A549 treated with CpdA at 1 μM for 4 hours (cell line): Measurements from ENCODE around the gene KRTAP17-1. TPM values are rescaled to one million over a fixed set of nuclear protein-coding genes. Genes with fewer than 3 reads are reported as not detected.

Experiments used
- total RNA-seq: library from RNA; stranded (reverse); fragments of 200-300 nt; extraction: Qiagen RNA extraction; gene quantifications from 5 replicates; pipeline ENCODE4 v1.2.3, GENCODE V29; 2022; ENCODE audit warnings: low read depth

The KRTAP17-1 gene
- total RNA-seq: not detected in 5 replicates

GRCh38 chr17:41315204-41315794 lies at the start of gene KRTAP17-1:
Gene KRTAP17-1 (minus strand): TSS chr17:41315710. CDS start chr17:41315650, 60 bp downstream.

GRCh38 chr17:41350381-41350878 lies 34.9 kb upstream of the KRTAP17-1 start, which contains the start of gene KRT33A:
Gene KRT33A (minus strand): TSS chr17:41350828. CDS start chr17:41350767, 61 bp downstream.

GRCh38 chr17:41308918-41309359 lies 6.6 kb downstream of the KRTAP17-1 start, which contains the start of gene KRTAP16-1:
Gene KRTAP16-1 (minus strand): TSS chr17:41309309. CDS start chr17:41309253, 56 bp downstream.

GRCh38 chr17:41301916-41302901 lies 13.3 kb downstream of the KRTAP17-1 start, which contains the start of gene KRTAP29-1:
Gene KRTAP29-1 (minus strand): TSS chr17:41302851. CDS start chr17:41302851, 0 bp downstream.

GRCh38 chr17:41275648-41276190 lies 39.8 kb downstream of the KRTAP17-1 start, which contains the start of gene KRTAP9-7:
Gene KRTAP9-7 (plus strand): TSS chr17:41275698. CDS start chr17:41275698, 0 bp downstream.

GRCh38 chr17:41265078-41265477 lies 50.4 kb downstream of the KRTAP17-1 start, which contains the start of gene KRTAP9-6:
Gene KRTAP9-6 (plus strand): TSS chr17:41265378. CDS start chr17:41265378, 0 bp downstream.

Other genes with a start within 250 kb of the KRTAP17-1 start
- gene KRTAP2-4, start 249.8 kb downstream of the KRTAP17-1 start, total RNA-seq: not detected in 5 replicates
- gene KRTAP4-7, start 231.6 kb downstream of the KRTAP17-1 start, total RNA-seq: not detected in 5 replicates
- gene KRTAP4-8, start 217.6 kb downstream of the KRTAP17-1 start, total RNA-seq: 0.05 to 0.12 TPM in 2 of 5 replicates, not detected in the others
- not detected in 5 replicates for gene KRTAP4-16, start 213.5 kb downstream of the KRTAP17-1 start, total RNA-seq
- gene KRTAP4-9, start 210.3 kb downstream of the KRTAP17-1 start, total RNA-seq: not detected in 5 replicates
- not detected in 5 replicates for gene KRTAP4-11, start 197.3 kb downstream of the KRTAP17-1 start, total RNA-seq
- not detected in 5 replicates for gene KRTAP4-12, start 191.5 kb downstream of the KRTAP17-1 start, total RNA-seq
- gene KRTAP4-6, start 175.2 kb downstream of the KRTAP17-1 start, total RNA-seq: not detected in 5 replicates
- not detected in 5 replicates for gene KRTAP4-5, start 165.9 kb downstream of the KRTAP17-1 start, total RNA-seq
- gene KRTAP4-4, start 155.0 kb downstream of the KRTAP17-1 start, total RNA-seq: not detected in 5 replicates
- not detected in 5 replicates for gene KRTAP4-3, start 147.5 kb downstream of the KRTAP17-1 start, total RNA-seq
- not detected in 5 replicates for gene KRTAP4-2, start 137.5 kb downstream of the KRTAP17-1 start, total RNA-seq
- gene KRTAP4-1, start 130.8 kb downstream of the KRTAP17-1 start, total RNA-seq: 0.07 to 0.56 TPM (median 0.26 TPM) in 4 of 5 replicates, not detected in the other
- gene KRTAP9-1, start 125.8 kb downstream of the KRTAP17-1 start, total RNA-seq: not detected in 5 replicates
- gene KRTAP9-2, start 89.1 kb downstream of the KRTAP17-1 start, total RNA-seq: not detected in 5 replicates
- gene KRTAP9-3, start 83.3 kb downstream of the KRTAP17-1 start, total RNA-seq: not detected in 5 replicates
- not detected in 5 replicates for gene KRTAP9-8, start 77.7 kb downstream of the KRTAP17-1 start, total RNA-seq
- not detected in 5 replicates for gene KRTAP9-4, start 66.0 kb downstream of the KRTAP17-1 start, total RNA-seq
- not detected in 5 replicates for gene KRTAP9-9, start 60.3 kb downstream of the KRTAP17-1 start, total RNA-seq
- not detected in 5 replicates for gene KRTAP9-6, start 50.3 kb downstream of the KRTAP17-1 start, total RNA-seq
- gene KRTAP9-7, start 40.0 kb downstream of the KRTAP17-1 start, total RNA-seq: not detected in 5 replicates
- gene KRTAP29-1, start 12.9 kb downstream of the KRTAP17-1 start, total RNA-seq: not detected in 5 replicates
- not detected in 5 replicates for gene KRTAP16-1, start 6.4 kb downstream of the KRTAP17-1 start, total RNA-seq
- not detected in 5 replicates for gene KRT33A, start 35.1 kb upstream of the KRTAP17-1 start, total RNA-seq
- 0.05 to 0.13 TPM (median 0.10 TPM) in 3 of 5 replicates, not detected in the others for gene KRT33B, start 54.1 kb upstream of the KRTAP17-1 start, total RNA-seq
- 0.25 to 0.64 TPM (median 0.35 TPM) in 5 replicates for gene KRT34, start 66.6 kb upstream of the KRTAP17-1 start, total RNA-seq
- not detected in 5 replicates for gene KRT31, start 81.9 kb upstream of the KRTAP17-1 start, total RNA-seq
- gene KRT37, start 108.9 kb upstream of the KRTAP17-1 start, total RNA-seq: not detected in 5 replicates
- gene KRT38, start 125.3 kb upstream of the KRTAP17-1 start, total RNA-seq: not detected in 5 replicates
- 0.06 to 0.08 TPM in 2 of 5 replicates, not detected in the others for gene KRT32, start 151.7 kb upstream of the KRTAP17-1 start, total RNA-seq
- gene KRT35, start 165.4 kb upstream of the KRTAP17-1 start, total RNA-seq: not detected in 5 replicates
- not detected in 5 replicates for gene KRT36, start 174.2 kb upstream of the KRTAP17-1 start, total RNA-seq
- 0.16 to 0.30 TPM (median 0.20 TPM) in 5 replicates for gene KRT13, start 189.9 kb upstream of the KRTAP17-1 start, total RNA-seq
- gene KRT15, start 203.2 kb upstream of the KRTAP17-1 start, total RNA-seq: 3.5 to 6.2 TPM (median 5.4 TPM) in 5 replicates
- gene KRT19, start 212.6 kb upstream of the KRTAP17-1 start, total RNA-seq: 43.9 to 68.3 TPM (median 57.0 TPM) in 5 replicates